ENCODE measurements around the gene ZBED6.
"Not testable (repeated sequence)": the region's sequence is repeated elsewhere in the genome, so short reads cannot be mapped to it uniquely, and the experiment has no call there.

The ZBED6 gene

GRCh38 chr1:203828002-203828401, 32.6 kb downstream of the ZBED6 start:
- no peak overlapping the region for H3K4me3 ChIP-seq (ENCODE audit: low read depth, low read length)
- no peak for DNase-seq (ENCODE audit: low read depth)

GRCh38 chr1:203828503-203828902, 33.1 kb downstream of the ZBED6 start:
- no peak for DNase-seq (ENCODE audit: low read depth)

GRCh38 chr1:203829247-203829646, 33.8 kb downstream of the ZBED6 start:
- not testable (repeated sequence) for DNase-seq (ENCODE audit: low read depth); H3K4me3 ChIP-seq (ENCODE audit: low read depth, low read length)

More at GRCh38 chr1:203828503-203828902, 33.1 kb downstream of the ZBED6 start:
- no peak overlapping the region for H3K4me3 ChIP-seq (ENCODE audit: low read depth, low read length)

- no peak for DNase-seq (ENCODE audit: low read depth)
- no peak overlapping the region for H3K4me3 ChIP-seq (ENCODE audit: low read depth, low read length)
Observed at GRCh38 chr1:203835476-203835875, 40.1 kb downstream of the ZBED6 start.

- no peak overlapping the region for H3K4me3 ChIP-seq (ENCODE audit: low read depth, low read length)
- DNase-seq (ENCODE audit: low read depth) = peak; percentile 87
Observed at GRCh38 chr1:203839081-203839480, 43.7 kb downstream of the ZBED6 start.

GRCh38 chr1:203840208-203840808, 44.9 kb downstream of the ZBED6 start:
- DNase-seq (ENCODE audit: low read depth) = no peak
- no peak overlapping the region for H3K4me3 ChIP-seq (ENCODE audit: low read depth, low read length)

- DNase-seq (ENCODE audit: low read depth) = no peak
- H3K4me3 ChIP-seq (ENCODE audit: low read depth, low read length) = no peak overlapping the region
Observed at GRCh38 chr1:203842559-203842876, 47.1 kb downstream of the ZBED6 start.

GRCh38 chr1:203843435-203843834, 48.0 kb downstream of the ZBED6 start:
- H3K4me3 ChIP-seq (ENCODE audit: low read depth, low read length) = no peak overlapping the region
- no peak for DNase-seq (ENCODE audit: low read depth)

Data from skeletal muscle cell (primary cell).